Right lobe of liver (tissue), 4 donors: Measurements from ENCODE around the gene GRID1.

Experiments
- POLR2A ChIP-seq: fragments of 450-650 bp; IDR thresholded peaks from one replicate; pipeline ENCODE4 v1.6.1; 2017; ENCODE audit warnings: antibody characterized with exemption, mild to moderate bottlenecking
- TF ChIP-seq, protein P1 (sequence below), 4 donors: fragments of 200-600 bp in 3 of 4; fragments of 450-650 bp in 1 of 4; IDR thresholded peaks; one replicate each; pipeline versions ENCODE4 v1.5.1 to v1.8.0; 2016 to 2022; ENCODE audit warnings: antibody characterized with exemption in 4 of 4, mild to moderate bottlenecking in 2 of 4
- donor health status: DM: no; HTN: no; CAD: no.
- donor health status: DM: no; HTN: no; CAD: no.
- donor health status: DM: no; HTN: yes; CAD: no.

DNA sequence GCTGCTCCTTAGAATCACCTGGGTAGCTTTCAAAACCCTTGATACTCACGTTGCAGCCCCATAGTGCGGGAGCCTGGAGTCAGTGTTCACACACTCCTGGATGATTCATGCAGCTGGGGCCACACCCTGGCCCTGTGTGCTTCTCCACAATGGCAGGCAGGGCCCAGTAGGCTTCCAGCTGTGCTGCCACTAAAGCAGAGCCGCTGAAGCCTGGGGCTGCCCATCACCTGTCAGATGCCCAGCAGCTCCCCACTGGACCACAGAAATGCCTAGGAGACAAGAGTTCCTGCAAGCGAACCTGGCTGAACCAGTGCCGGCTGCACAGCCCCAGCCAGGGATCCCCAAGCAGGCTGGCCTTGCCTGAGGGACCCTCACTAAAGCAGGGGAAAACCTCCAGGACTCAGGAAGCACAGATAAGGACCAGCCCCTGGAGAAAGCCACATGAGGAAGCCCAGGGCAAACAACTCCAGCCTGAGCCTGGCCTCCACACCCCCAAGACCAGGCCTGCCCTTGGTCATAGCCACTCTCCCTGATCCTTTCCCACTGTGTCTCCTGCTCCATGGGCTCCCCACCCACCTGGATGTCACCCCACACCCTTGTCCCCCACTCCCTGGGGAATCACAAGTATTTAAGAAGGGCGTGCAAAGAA lies 111.9 kb downstream of the GRID1 start:
- TF ChIP-seq, protein P1, sequence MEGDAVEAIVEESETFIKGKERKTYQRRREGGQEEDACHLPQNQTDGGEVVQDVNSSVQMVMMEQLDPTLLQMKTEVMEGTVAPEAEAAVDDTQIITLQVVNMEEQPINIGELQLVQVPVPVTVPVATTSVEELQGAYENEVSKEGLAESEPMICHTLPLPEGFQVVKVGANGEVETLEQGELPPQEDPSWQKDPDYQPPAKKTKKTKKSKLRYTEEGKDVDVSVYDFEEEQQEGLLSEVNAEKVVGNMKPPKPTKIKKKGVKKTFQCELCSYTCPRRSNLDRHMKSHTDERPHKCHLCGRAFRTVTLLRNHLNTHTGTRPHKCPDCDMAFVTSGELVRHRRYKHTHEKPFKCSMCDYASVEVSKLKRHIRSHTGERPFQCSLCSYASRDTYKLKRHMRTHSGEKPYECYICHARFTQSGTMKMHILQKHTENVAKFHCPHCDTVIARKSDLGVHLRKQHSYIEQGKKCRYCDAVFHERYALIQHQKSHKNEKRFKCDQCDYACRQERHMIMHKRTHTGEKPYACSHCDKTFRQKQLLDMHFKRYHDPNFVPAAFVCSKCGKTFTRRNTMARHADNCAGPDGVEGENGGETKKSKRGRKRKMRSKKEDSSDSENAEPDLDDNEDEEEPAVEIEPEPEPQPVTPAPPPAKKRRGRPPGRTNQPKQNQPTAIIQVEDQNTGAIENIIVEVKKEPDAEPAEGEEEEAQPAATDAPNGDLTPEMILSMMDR (IDR thresholded peaks at IDR 0.05) = no peak
- no peak for TF ChIP-seq POLR2A
